Activated CD4-positive, alpha-beta T cell treated with anti-CD3 and anti-CD28 coated beads for 36 hours (primary cell): ENCODE results near the gene KLLN. TPM values are rescaled to one million over a fixed set of nuclear protein-coding genes. Genes with fewer than 3 reads are reported as not detected.
A peak's percentile ranks its signal among the peaks of the same experiment; 100 is the strongest.
"Not testable (repeated sequence)": the region's sequence is repeated elsewhere in the genome, so short reads cannot be mapped to it uniquely, and the experiment has no call there.

Experiments
- ATAC-seq: fragments of 200-7000 bp; cut with Tn5 transposase; one replicate; pipeline ENCODE4 v1.10.0; 2021; ENCODE audit warnings: mild to moderate bottlenecking, moderate library complexity
- CTCF ChIA-PET: fragments of 350-600 bp; sonication (Branson Sonifier 250); formaldehyde crosslinking; loops from one replicate; lab custom pipeline; 2021; ENCODE audit warnings: antibody characterized with exemption; lab: Charles Lee
- POLR2A ChIA-PET: fragments of 350-600 bp; sonication (Branson Sonifier 250); formaldehyde crosslinking; loops from one replicate; lab custom pipeline; 2021; ENCODE audit warnings: antibody characterized with exemption, inconsistent platforms; lab: Charles Lee
- DNase-seq: peaks from one replicate; pipeline ENCODE4 v3.0.0-alpha.2; 2020
- H3K27ac Mint-ChIP-seq: one replicate; pipeline ENCODE4 v1.8.0; 2021; ENCODE audit warnings: mixed read lengths
- H3K27me3 Mint-ChIP-seq: one replicate; pipeline ENCODE4 v1.8.0; 2021; ENCODE audit warnings: mixed read lengths
- H3K36me3 Mint-ChIP-seq: one replicate; pipeline ENCODE4 v1.8.0; 2021; ENCODE audit warnings: low read depth, mixed read lengths
- H3K4me1 Mint-ChIP-seq: one replicate; pipeline ENCODE4 v1.8.0; 2021; ENCODE audit warnings: mixed read lengths
- H3K4me3 Mint-ChIP-seq: one replicate; pipeline ENCODE4 v1.8.0; 2021; ENCODE audit warnings: mild to moderate bottlenecking, moderate library complexity, mixed read lengths
- H3K9me3 Mint-ChIP-seq: one replicate; pipeline ENCODE4 v1.8.0; 2021; ENCODE audit warnings: low read depth, mixed read lengths
- intact Hi-C, 2 experiments: fragments of 100-400 bp; cut with DNase I in 1 of 2; cut with micrococcal nuclease in 1 of 2; formaldehyde crosslinking; loops; one replicate each; pipeline versions ENCODE4 v1.14.2 to v1.15.1; 2022 to 2024; cut with DNase I, micrococcal nuclease
- total RNA-seq, 2 experiments: library from RNA; stranded (reverse); gene quantifications; one replicate each; pipeline ENCODE4 v1.2.3, GENCODE V29; 2021

The KLLN gene, protein sequence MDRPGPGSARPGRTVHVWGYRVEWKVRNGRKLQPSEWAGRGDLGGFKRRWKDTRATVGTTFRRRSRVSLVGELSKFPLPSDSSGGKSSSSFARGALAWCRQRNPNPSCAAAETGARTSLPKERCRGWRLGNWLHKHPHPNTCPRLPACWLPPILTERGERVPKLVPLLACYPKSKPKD
- total RNA-seq: under 1 TPM; 0.30 to 0.34 TPM

DNA sequence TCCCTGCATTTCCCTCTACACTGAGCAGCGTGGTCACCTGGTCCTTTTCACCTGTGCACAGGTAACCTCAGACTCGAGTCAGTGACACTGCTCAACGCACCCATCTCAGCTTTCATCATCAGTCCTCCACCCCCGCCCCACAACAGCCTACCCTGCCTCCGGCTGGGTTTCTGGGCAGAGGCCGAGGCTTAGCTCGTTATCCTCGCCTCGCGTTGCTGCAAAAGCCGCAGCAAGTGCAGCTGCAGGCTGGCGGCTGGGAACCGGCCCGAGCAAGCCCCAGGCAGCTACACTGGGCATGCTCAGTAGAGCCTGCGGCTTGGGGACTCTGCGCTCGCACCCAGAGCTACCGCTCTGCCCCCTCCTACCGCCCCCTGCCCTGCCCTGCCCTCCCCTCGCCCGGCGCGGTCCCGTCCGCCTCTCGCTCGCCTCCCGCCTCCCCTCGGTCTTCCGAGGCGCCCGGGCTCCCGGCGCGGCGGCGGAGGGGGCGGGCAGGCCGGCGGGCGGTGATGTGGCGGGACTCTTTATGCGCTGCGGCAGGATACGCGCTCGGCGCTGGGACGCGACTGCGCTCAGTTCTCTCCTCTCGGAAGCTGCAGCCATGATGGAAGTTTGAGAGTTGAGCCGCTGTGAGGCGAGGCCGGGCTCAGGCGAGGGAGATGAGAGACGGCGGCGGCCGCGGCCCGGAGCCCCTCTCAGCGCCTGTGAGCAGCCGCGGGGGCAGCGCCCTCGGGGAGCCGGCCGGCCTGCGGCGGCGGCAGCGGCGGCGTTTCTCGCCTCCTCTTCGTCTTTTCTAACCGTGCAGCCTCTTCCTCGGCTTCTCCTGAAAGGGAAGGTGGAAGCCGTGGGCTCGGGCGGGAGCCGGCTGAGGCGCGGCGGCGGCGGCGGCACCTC, at the start of gene KLLN, which contains the start of gene PTEN:
KLLN (minus strand) TSS at position 481 of the 891 bp plus-strand sequence. CDS start 1,046 bp downstream, outside the sequence.
PTEN (plus strand) TSS at position 573 of the 891 bp plus-strand sequence. CDS start 845 bp downstream, outside the sequence.
- H3K4me3 Mint-ChIP-seq: peak within 1 kb of the TSS; percentile 91
- DNase-seq (peak; percentile 91), ATAC-seq (peak; percentile 71)
- intact Hi-C loops: loop anchor here (1.0 to 10.0 kb wide), 11 partner anchors 64 to 1132 kb away; partner anchors contain the start of genes FAS (in 1 of the 2), GLUD1 (in 1 of the 2) and SHLD2 (in 1 of the 2)
- H3K36me3 Mint-ChIP-seq: peaks cover 20% of the 10 kb centered on the region
- ChIA-PET POLR2A (interaction anchor here (0.7 to 2.5 kb wide), 4 partner anchors 16 to 719 kb away, joined by 3 to 17 read pairs (median 6); partner anchors contain the start of gene ATAD1), CTCF (interaction anchor here (0.6 to 1.8 kb wide), 4 partner anchors 29 to 251 kb away, joined by 3 to 12 read pairs (median 4); partner anchors contain the start of gene ATAD1)
- H3K27me3 Mint-ChIP-seq: no peaks in the 10 kb centered on the region
- no peaks in the 10 kb centered on the region for H3K9me3 Mint-ChIP-seq
- peak within 1 kb of the TSS; percentile 92 for H3K27ac Mint-ChIP-seq
- peaks cover 35% of the 10 kb centered on the region for H3K4me1 Mint-ChIP-seq

DNA sequence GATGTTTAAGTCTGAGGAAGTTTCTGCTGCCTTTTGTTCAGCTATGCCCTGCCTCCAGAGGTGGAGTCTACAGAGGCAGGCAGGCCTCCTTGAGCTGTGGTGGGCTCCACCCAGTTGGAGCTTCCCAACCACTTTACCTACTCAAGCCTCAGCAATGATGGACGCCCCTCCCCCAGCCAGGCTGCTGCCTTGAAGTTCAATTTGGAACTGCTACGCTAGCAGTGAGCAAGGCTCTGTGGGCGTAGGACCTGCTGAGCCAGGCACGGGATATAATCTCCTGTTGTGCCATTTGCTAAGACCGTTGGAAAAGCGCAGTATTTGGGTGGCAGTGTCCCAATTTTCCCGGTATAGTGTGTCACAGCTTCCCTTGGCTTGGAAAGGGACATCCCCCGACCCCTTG, 40.1 kb upstream of the KLLN start:
- Mint-ChIP-seq H3K36me3 (peaks cover 78% of the 10 kb centered on the region), H3K4me1 (peaks cover 49% of the 10 kb centered on the region), H3K9me3 (peaks cover 23% of the 10 kb centered on the region)
- intact Hi-C loops, ATAC-seq, CTCF ChIA-PET, H3K27me3 Mint-ChIP-seq, H3K4me3 Mint-ChIP-seq, H3K27ac Mint-ChIP-seq, DNase-seq, POLR2A ChIA-PET: not testable (repeated sequence)

DNA sequence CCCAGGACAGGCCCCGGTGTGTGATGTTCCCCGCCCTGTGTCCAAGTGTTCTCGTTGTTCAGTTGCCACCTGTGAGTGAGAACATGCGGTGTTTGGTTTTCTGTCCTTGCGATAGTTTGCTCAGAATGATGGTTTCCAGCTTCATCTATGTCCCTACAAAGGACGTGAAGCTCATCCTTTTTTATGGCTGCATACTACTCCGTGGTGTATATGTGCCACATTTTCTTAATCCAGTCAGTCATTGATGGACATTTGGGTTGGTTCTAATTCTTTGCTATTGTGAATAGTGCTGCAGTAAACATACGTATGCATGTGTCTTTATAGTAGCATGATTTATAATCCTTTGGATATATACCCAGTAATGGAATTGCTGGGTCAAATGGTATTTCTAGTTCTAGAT, 34.6 kb upstream of the KLLN start:
- H3K27me3 Mint-ChIP-seq, H3K27ac Mint-ChIP-seq, H3K4me3 Mint-ChIP-seq, POLR2A ChIA-PET, ATAC-seq, intact Hi-C loops, DNase-seq: not testable (repeated sequence)
- CTCF ChIA-PET: interaction anchor here (0.8 kb wide), 1 partner anchor 21 kb away, joined by 3 read pairs; no protein-coding TSS in a partner anchor
- peaks cover 62% of the 10 kb centered on the region for H3K36me3 Mint-ChIP-seq
- H3K4me1 Mint-ChIP-seq: peaks cover 47% of the 10 kb centered on the region
- H3K9me3 Mint-ChIP-seq: peaks cover 21% of the 10 kb centered on the region

DNA sequence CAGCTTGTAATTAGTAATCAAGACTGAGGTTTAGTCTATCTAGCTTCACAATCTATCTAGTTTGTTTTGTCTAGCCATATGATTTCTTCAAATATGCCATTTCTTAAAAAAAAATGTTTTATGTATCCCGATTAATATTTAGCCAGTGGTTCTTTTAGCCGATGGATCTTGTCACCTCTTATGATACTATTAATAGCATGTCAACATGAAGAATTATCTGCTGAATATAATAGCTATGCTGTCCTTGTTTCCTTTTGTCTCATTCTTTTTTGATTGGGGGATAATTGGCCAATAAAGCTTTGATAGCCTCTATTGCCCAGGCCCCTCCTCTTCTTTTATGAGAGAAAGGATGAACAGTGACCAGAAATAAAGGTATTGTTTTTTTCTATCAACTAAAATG, 32.9 kb upstream of the KLLN start:
- DNase-seq (no peak), ATAC-seq (no peak)
- Mint-ChIP-seq H3K4me1 (peaks cover 57% of the 10 kb centered on the region), H3K27ac (no peak overlapping the region), H3K4me3 (no peak overlapping the region), H3K36me3 (peaks cover 53% of the 10 kb centered on the region), H3K27me3 (no peaks in the 10 kb centered on the region), H3K9me3 (peaks cover 13% of the 10 kb centered on the region)
- ChIA-PET POLR2A (no interaction called here), CTCF (interaction anchor here (0.7 to 1.6 kb wide), 5 partner anchors 12 to 481 kb away, joined by 3 to 6 read pairs (median 3); no protein-coding TSS in a partner anchor)
- intact Hi-C loops: no loop called here

DNA sequence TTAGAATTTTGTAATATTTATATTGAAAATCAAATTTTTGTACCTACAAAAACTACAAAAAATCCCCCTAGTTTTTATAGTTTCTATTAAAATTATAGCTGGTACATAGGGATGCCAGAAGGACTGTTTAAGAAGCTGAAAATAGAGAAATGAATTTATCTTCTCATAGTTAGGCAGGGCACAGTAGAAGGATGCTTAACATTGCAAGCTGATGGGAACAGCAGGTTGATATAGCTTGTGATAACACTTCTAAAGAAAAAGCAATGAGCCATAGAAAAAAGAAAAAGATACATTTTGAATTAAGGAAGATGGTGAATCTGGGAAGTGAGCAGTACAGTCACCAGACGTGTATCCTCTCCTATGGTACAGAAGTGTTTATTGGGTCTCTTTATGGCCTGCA, 32.1 kb upstream of the KLLN start:
- no peak for DNase-seq
- H3K4me1 Mint-ChIP-seq: peaks cover 52% of the 10 kb centered on the region
- ChIA-PET CTCF (interaction anchor here (0.7 to 1.6 kb wide), 5 partner anchors 11 to 482 kb away, joined by 3 to 6 read pairs (median 3); no protein-coding TSS in a partner anchor), POLR2A (interaction anchor here (0.7 kb wide), 1 partner anchor 434 kb away, joined by 3 read pairs; no protein-coding TSS in a partner anchor)
- H3K36me3 Mint-ChIP-seq: peaks cover 46% of the 10 kb centered on the region
- ATAC-seq: no peak
- intact Hi-C loops: no loop called here
- H3K27me3 Mint-ChIP-seq: no peaks in the 10 kb centered on the region
- H3K4me3 Mint-ChIP-seq: no peak overlapping the region
- no peak overlapping the region for H3K27ac Mint-ChIP-seq
- H3K9me3 Mint-ChIP-seq: peaks cover 6% of the 10 kb centered on the region

DNA sequence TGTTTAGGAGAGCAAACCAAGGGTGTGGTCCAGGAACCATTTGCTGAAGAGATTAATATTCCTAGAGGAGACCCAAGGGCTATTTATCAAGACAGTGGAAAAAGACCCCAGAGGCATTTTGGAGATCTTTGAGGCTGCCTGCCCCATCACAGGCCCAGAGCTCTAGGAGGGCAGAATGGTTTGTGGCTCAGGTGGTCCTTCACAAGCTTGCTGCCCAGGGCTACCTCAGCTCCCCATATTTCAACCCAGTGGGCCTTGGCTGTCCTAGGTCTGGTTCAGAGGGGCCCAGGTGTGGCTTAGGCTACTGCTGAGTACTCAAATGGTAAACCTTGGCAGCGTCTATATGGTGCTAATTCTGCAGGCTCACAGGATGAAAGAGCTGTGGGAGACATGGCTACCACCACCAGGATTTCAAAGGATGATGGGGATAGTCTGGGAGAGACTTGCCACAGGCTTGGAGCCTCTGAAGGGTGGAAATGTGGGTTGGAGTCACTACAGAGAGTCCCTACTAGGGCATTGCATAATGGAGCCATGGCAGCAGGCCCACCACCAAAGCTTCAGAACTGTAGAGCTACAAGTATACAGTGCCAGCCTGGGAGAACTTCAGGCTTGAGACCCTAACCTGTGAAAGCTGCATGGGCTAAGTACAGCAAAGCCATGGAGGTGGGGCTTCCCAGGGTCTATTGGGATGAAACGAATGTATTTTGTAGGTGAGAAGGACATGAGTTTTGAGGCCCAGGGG, 24.4 kb upstream of the KLLN start:
- DNase-seq (no peak), ATAC-seq (no peak)
- no peaks in the 10 kb centered on the region for H3K27me3 Mint-ChIP-seq
- no peak overlapping the region for H3K27ac Mint-ChIP-seq
- ChIA-PET POLR2A (no interaction called here), CTCF (no interaction called here)
- intact Hi-C loops: no loop called here
- H3K9me3 Mint-ChIP-seq: peaks cover 17% of the 10 kb centered on the region
- H3K4me1 Mint-ChIP-seq: peaks cover 31% of the 10 kb centered on the region
- H3K4me3 Mint-ChIP-seq: no peak overlapping the region
- peaks cover 45% of the 10 kb centered on the region for H3K36me3 Mint-ChIP-seq

DNA sequence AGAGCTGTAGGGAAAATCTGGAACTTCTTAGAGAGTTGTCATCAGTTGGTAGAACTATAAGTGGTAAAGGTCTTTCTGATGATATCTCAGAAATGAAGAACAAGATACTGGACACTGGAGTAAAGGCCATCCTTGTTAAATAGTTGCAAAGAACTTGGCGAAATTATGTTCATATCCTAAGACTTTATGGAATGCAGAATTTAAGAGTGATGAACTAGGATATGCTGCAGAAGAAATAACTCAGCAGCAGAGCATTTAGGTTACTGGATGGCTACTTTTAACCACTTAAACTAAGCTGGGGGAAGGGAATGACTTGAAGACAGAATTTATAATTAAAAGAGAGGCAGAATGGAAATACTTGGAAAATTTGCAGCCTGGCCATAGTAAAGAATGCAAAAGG, 23.8 kb upstream of the KLLN start:
- ATAC-seq (no peak), DNase-seq (no peak)
- Mint-ChIP-seq H3K27ac (no peak overlapping the region), H3K4me3 (no peak overlapping the region), H3K36me3 (peaks cover 42% of the 10 kb centered on the region), H3K27me3 (no peaks in the 10 kb centered on the region), H3K9me3 (peaks cover 17% of the 10 kb centered on the region), H3K4me1 (peaks cover 31% of the 10 kb centered on the region)
- ChIA-PET CTCF (no interaction called here), POLR2A (no interaction called here)
- intact Hi-C loops: no loop called here

DNA sequence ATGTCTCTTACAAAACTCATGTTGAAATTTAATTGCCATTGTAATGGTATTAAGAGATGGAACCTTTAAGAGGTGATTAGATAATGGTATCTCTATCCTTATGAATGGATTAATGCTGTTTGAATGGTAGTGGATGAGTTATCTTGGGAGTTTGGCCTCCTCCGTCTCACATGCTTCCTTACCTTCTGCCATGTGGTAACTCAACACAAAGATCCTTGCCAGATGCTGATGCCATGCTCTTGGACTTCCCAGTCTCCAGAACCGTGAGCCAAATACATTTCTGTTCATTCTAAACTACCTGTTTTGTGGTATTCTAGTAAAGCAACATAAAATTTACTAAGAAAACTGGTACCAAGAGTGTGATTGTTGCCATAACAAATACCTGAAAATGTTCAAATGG, 23.3 kb upstream of the KLLN start:
- H3K27ac Mint-ChIP-seq: no peak overlapping the region
- no peak overlapping the region for H3K4me3 Mint-ChIP-seq
- POLR2A ChIA-PET: no interaction called here
- peaks cover 46% of the 10 kb centered on the region for H3K36me3 Mint-ChIP-seq
- H3K9me3 Mint-ChIP-seq: peaks cover 17% of the 10 kb centered on the region
- CTCF ChIA-PET: no interaction called here
- DNase-seq: no peak
- H3K4me1 Mint-ChIP-seq: peaks cover 35% of the 10 kb centered on the region
- ATAC-seq: no peak
- H3K27me3 Mint-ChIP-seq: no peaks in the 10 kb centered on the region
- intact Hi-C loops: no loop called here

DNA sequence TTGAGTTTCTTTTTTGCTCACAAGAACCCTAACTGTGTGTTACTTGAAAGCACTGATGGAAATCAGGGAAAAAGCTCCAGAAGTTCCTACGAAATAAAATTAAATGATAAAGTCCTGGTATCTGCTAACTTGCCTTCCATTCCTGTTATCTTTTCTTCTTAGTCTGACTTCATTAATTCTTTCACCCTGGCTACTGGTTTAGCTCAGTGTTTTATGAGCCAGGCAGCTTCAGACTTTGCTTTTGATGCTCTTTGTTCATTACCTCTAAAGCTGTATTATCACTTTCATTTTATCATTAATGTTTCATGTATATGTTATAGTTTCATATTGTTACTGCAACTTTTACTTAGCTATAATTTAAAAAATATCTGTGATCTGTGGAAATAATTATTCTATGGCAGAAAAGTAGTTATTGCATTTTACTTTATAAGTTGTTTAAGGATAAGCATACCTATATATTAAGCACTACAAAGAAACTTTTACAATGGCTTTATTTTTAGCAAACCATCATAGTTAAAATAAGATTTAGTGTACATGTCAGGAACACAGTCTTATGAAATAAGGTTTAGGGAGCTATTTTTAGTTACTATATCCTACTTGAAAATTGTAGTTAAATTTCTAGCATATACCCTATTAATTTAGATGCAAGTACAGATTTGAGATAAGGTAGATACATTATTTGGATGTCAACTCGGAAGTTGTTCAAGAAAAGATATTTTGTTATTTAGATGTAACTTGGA, 19.4 kb upstream of the KLLN start:
- peak; percentile 30 for ATAC-seq
- ChIA-PET CTCF (interaction anchor here (1.1 to 1.3 kb wide), 5 partner anchors 9 to 507 kb away, joined by 3 to 6 read pairs (median 4); no protein-coding TSS in a partner anchor), POLR2A (no interaction called here)
- no peak for DNase-seq
- Mint-ChIP-seq H3K4me1 (peaks cover 34% of the 10 kb centered on the region), H3K27me3 (no peaks in the 10 kb centered on the region), H3K36me3 (peaks cover 53% of the 10 kb centered on the region), H3K9me3 (peaks cover 17% of the 10 kb centered on the region), H3K27ac (no peak overlapping the region), H3K4me3 (no peak overlapping the region)
- intact Hi-C loops: loop anchor here in 1 of 2 experiments (5.0 kb wide), 1 partner anchor 35 kb away; no protein-coding TSS in a partner anchor

DNA sequence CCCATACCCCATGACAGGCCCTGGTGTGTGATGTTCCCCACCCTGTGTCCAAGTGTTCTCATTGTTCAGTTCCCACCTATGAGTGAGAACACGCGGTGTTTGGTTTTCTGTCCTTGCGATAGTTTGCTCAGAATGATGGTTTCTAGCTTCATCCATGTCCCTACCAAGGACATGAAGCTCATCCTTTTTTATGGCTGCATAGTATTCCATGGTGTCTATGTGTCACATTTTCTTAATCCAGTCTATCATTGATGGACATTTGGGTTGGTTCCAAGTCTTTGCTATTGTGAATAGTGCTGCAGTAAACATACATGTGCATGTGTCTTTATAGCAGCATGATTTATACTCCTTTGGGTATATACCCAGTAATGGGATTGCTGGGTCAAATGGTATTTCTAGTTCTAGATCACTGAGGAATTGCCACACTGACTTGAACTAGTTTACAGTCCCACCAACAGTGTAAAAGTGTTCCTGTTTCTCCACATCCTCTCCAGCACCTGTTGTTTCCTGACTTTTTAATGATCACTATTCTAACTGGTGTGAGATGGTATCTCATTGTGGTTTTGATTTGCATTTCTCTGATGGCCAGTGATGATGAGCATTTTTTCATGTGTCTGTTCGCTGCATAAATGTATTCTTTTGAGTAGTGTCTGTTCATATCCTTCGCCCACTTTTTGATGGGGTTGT, 18.2 kb upstream of the KLLN start:
- H3K4me1 Mint-ChIP-seq: peaks cover 29% of the 10 kb centered on the region
- H3K27me3 Mint-ChIP-seq, H3K4me3 Mint-ChIP-seq, ATAC-seq, POLR2A ChIA-PET, H3K9me3 Mint-ChIP-seq, H3K27ac Mint-ChIP-seq, DNase-seq: not testable (repeated sequence)
- peaks cover 42% of the 10 kb centered on the region for H3K36me3 Mint-ChIP-seq
- intact Hi-C loops: loop anchor here in 1 of 2 experiments (5.0 kb wide), 1 partner anchor 36 kb away; no protein-coding TSS in a partner anchor
- CTCF ChIA-PET: interaction anchor here (1.1 to 1.3 kb wide), 2 partner anchors 7 to 53 kb away, joined by 3 to 4 read pairs; no protein-coding TSS in a partner anchor
